H1 (cell line): Measurements from ENCODE around the gene LIG3. TPM values are rescaled to one million over a fixed set of nuclear protein-coding genes. Genes with fewer than 3 reads are reported as not detected.

ENCODE experiments used
- CTCF ChIA-PET: fragments of 300-600 bp; sonication (Branson Sonifier 250); formaldehyde crosslinking; loops from one replicate; lab custom pipeline; 2021; ENCODE audit not compliant: partially characterized antibody; lab: Charles Lee
- POLR2A ChIA-PET: fragments of 300-600 bp; sonication (Branson Sonifier 250); formaldehyde crosslinking; loops from one replicate; lab custom pipeline; 2021; ENCODE audit warnings: inconsistent platforms; ENCODE audit not compliant: partially characterized antibody; lab: Charles Lee
- DNase-seq, 2 experiments: peaks; one replicate each; pipeline versions ENCODE4 v3.0.0 to v3.0.0-alpha.2; 2010 to 2022; ENCODE audit warnings: low spot score in 2 of 2, low read depth in 1 of 2, mixed read lengths in 1 of 2
- FAIRE-seq: peaks from 2 replicates; lab custom pipeline; 2011; peaks lifted over from hg19 to GRCh38; lab: Jason Lieb, UNC
- H2AFZ ChIP-seq: 2 replicates; pipeline ENCODE4 v1.8.1; 2012; ENCODE audit warnings: low read length, inconsistent platforms
- H2AK5ac ChIP-seq: 2 replicates; pipeline ENCODE4 v1.6.1; 2013; ENCODE audit warnings: low read depth, low read length
- H2BK120ac ChIP-seq: replicated peaks from 2 replicates; pipeline ENCODE3; 2013; ENCODE audit warnings: low read depth, low read length, inconsistent platforms
- H2BK12ac ChIP-seq: 2 replicates; pipeline ENCODE4 v1.6.1; 2013; ENCODE audit warnings: low read depth, low read length
- H2BK15ac ChIP-seq: 2 replicates; pipeline ENCODE4 v1.6.1; 2013; ENCODE audit warnings: low read length
- H2BK20ac ChIP-seq: 2 replicates; pipeline ENCODE4 v1.6.1; 2013; ENCODE audit warnings: low read length
- H2BK5ac ChIP-seq: 2 replicates; pipeline ENCODE4 v1.6.1; 2013; ENCODE audit warnings: low read depth, low read length
- H3K14ac ChIP-seq: 2 replicates; pipeline ENCODE4 v1.6.1; 2013; ENCODE audit warnings: inconsistent platforms; ENCODE audit not compliant: insufficient read length
- H3K18ac ChIP-seq: 2 replicates; pipeline ENCODE4 v1.6.1; 2013; ENCODE audit warnings: low read length; ENCODE audit errors: extremely low read depth
- H3K23ac ChIP-seq: 2 replicates; pipeline ENCODE4 v1.6.1; 2013; ENCODE audit warnings: inconsistent platforms; ENCODE audit not compliant: insufficient read length
- H3K23me2 ChIP-seq: 2 replicates; pipeline ENCODE4 v1.6.1; 2013; ENCODE audit warnings: low read depth, low read length
- H3K27ac ChIP-seq: 2 replicates; pipeline ENCODE4 v1.6.1; 2011; ENCODE audit warnings: low read depth, low read length, inconsistent platforms
- H3K27me3 ChIP-seq, 4 experiments: replicated peaks in 1 of 4; 1 replicate in 1 of 4; 2 replicates in 3 of 4; pipeline versions ENCODE4 v1.6.1 to v1.8.1; 2011 to 2013; ENCODE audit warnings: low read length in 3 of 4, mild to moderate bottlenecking in 3 of 4, inconsistent platforms in 2 of 4, mixed read lengths in 2 of 4, moderate library complexity in 1 of 4; ENCODE audit not compliant: control insufficient read depth in 3 of 4, insufficient read depth in 3 of 4; ENCODE audit errors: extremely low read depth in 1 of 4
- H3K36me3 ChIP-seq, 4 experiments: 2 replicates each; pipeline versions ENCODE4 v1.6.1 to v1.8.1; 2011 to 2013; ENCODE audit warnings: mild to moderate bottlenecking in 4 of 4, low read length in 3 of 4, moderate library complexity in 2 of 4, control low read depth in 1 of 4, inconsistent platforms in 1 of 4; ENCODE audit not compliant: insufficient read depth in 4 of 4, control insufficient read depth in 2 of 4
- H3K4ac ChIP-seq: replicated peaks from 2 replicates; pipeline ENCODE3; 2013; ENCODE audit warnings: low read length, low read depth, mixed read lengths, inconsistent platforms; ENCODE audit not compliant: insufficient read length
- H3K4me1 ChIP-seq, 4 experiments: replicated peaks in 1 of 4; 1 replicate in 1 of 4; 2 replicates in 3 of 4; pipeline versions ENCODE4 v1.6.1 to v1.8.1; 2011 to 2013; ENCODE audit warnings: low read length in 3 of 4, inconsistent platforms in 2 of 4, mixed read lengths in 1 of 4; ENCODE audit not compliant: insufficient read depth in 4 of 4, control insufficient read depth in 3 of 4
- H3K4me2 ChIP-seq, 2 experiments: 2 replicates each; pipeline versions ENCODE4 v1.6.1 to v1.8.1; 2011 to 2013; ENCODE audit warnings: low read depth in 2 of 2, low read length in 2 of 2, control low read depth in 1 of 2, inconsistent platforms in 1 of 2, mild to moderate bottlenecking in 1 of 2; ENCODE audit not compliant: insufficient read depth in 1 of 2
- H3K4me3 ChIP-seq, 4 experiments: fragments of 200-600, 300-600 bp in 1 of 4; sonication (generic), shearing (Covaris generic), sonication (Bioruptor Twin) in 1 of 4; 2 replicates each; pipeline versions ENCODE4 v1.5.1 to v1.8.1; 2011 to 2016; ENCODE audit warnings: low read length in 4 of 4, low read depth in 3 of 4, control low read depth in 2 of 4, inconsistent platforms in 2 of 4, mild to moderate bottlenecking in 2 of 4, mixed read lengths in 1 of 4, moderate library complexity in 1 of 4; ENCODE audit not compliant: insufficient read depth in 2 of 4; ENCODE audit errors: extremely low read depth in 1 of 4
- H3K56ac ChIP-seq: replicated peaks from 2 replicates; pipeline ENCODE3; 2013; ENCODE audit warnings: low read depth, mild to moderate bottlenecking, mixed read lengths, low read length, inconsistent platforms; ENCODE audit not compliant: insufficient read length
- H3K79me1 ChIP-seq: 2 replicates; pipeline ENCODE4 v1.6.1; 2013; ENCODE audit warnings: low read depth, low read length, control low read depth
- H3K79me2 ChIP-seq, 2 experiments: 2 replicates each; pipeline versions ENCODE4 v1.6.1 to v1.8.1; 2012 to 2013; ENCODE audit warnings: low read length in 2 of 2, mild to moderate bottlenecking in 2 of 2, inconsistent platforms in 1 of 2; ENCODE audit not compliant: insufficient read depth in 2 of 2, control insufficient read depth in 1 of 2
- H3K9ac ChIP-seq, 4 experiments: replicated peaks in 1 of 4; 1 replicate in 1 of 4; 2 replicates in 3 of 4; pipeline versions ENCODE4 v1.6.1 to v1.8.1; 2011 to 2013; ENCODE audit warnings: low read depth in 3 of 4, low read length in 3 of 4, control low read depth in 2 of 4, mild to moderate bottlenecking in 2 of 4, moderate library complexity in 2 of 4, inconsistent platforms in 1 of 4; ENCODE audit errors: extremely low read depth in 1 of 4
- H3K9me3 ChIP-seq, 2 experiments: 2 replicates each; pipeline versions ENCODE4 v1.6.1 to v1.8.1; 2012 to 2013; ENCODE audit warnings: mild to moderate bottlenecking in 2 of 2, moderate library complexity in 2 of 2, control low read depth in 1 of 2, inconsistent platforms in 1 of 2, low read depth in 1 of 2, low read length in 1 of 2, mixed read lengths in 1 of 2; ENCODE audit not compliant: insufficient read depth in 2 of 2
- H4K20me1 ChIP-seq, 2 experiments: replicated peaks in 1 of 2; 2 replicates each; pipeline versions ENCODE3 to v1.8.1; 2011 to 2013; ENCODE audit warnings: inconsistent platforms in 2 of 2, low read length in 2 of 2, mild to moderate bottlenecking in 1 of 2; ENCODE audit not compliant: insufficient read depth in 2 of 2, control insufficient read depth in 1 of 2
- H4K5ac ChIP-seq: 2 replicates; pipeline ENCODE4 v1.6.1; 2013; ENCODE audit warnings: low read length, low read depth, mixed read lengths, inconsistent platforms; ENCODE audit not compliant: insufficient read length
- H4K8ac ChIP-seq: 2 replicates; pipeline ENCODE4 v1.8.0; 2013; ENCODE audit warnings: mild to moderate bottlenecking, moderate library complexity, low read length, inconsistent platforms; ENCODE audit not compliant: insufficient read depth; ENCODE audit errors: extremely low read depth
- H4K91ac ChIP-seq: replicated peaks from 2 replicates; pipeline ENCODE3; 2013; ENCODE audit warnings: low read length, mixed read lengths, inconsistent platforms; ENCODE audit not compliant: insufficient read length
- JUND ChIP-seq: IDR thresholded peaks from 2 replicates; pipeline ENCODE4 v1.6.1; 2011; ENCODE audit warnings: mild to moderate bottlenecking, improper control_type of control experiment, low read length
- RNF2 ChIP-seq: fragments of 200-900, 300-1000 bp; sonication (generic); IDR thresholded peaks from 2 replicates; pipeline ENCODE4 v1.7.1; 2016; ENCODE audit warnings: borderline replicate concordance, low read depth, mild to moderate bottlenecking, antibody characterized with exemption, low read length; ENCODE audit not compliant: poor library complexity, severe bottlenecking; ENCODE audit errors: missing control alignments
- SP4 ChIP-seq: IDR thresholded peaks from 2 replicates; pipeline ENCODE4 v1.6.1; 2012; ENCODE audit warnings: low read length, inconsistent platforms
- WGBS, 2 experiments: shearing (Covaris generic) in 1 of 2; methylation state at CpG; one replicate each; pipeline versions ENCODE4 v1.1.6 to v1.1.7; 2013 to 2015; ENCODE audit warnings: low lambda C conversion rate in 2 of 2, mixed read lengths in 2 of 2, inconsistent platforms in 1 of 2, low coverage in 1 of 2, missing lambda C conversion rate in 1 of 2; ENCODE audit not compliant: insufficient replicate concordance in 2 of 2, insufficient coverage in 1 of 2, insufficient read length in 1 of 2; ENCODE audit errors: extremely low coverage in 1 of 2, missing lambda C conversion rate in 1 of 2; 5-methylcytosine and 5-hydroxymethylcytosine counted together
- polyA plus RNA-seq, 7 experiments: library from polyadenylated mRNA; depleted of rRNA in 3 of 7; stranded (reverse) in 5 of 7; unstranded in 2 of 7; fragments of >200 nt in 5 of 7; fragments of 200-250 nt in 2 of 7; gene quantifications; 1 replicate in 5 of 7; 2 replicates in 1 of 7; 4 replicates in 1 of 7; pipeline versions ENCODE4 v1.2.1 to v1.2.3, GENCODE V29; 2011 to 2013; ENCODE audit warnings: missing spikeins in 2 of 7, mixed read lengths in 2 of 7
- total RNA-seq: library from RNA; stranded (reverse); fragmentation: NEBNext Ultra II Directional; extraction: Animal tissue kit (Norgen Biotek cat#: 25700); gene quantifications from 2 replicates; pipeline ENCODE4 v1.2.1, GENCODE V29; 2021

The LIG3 gene
- total and polyA plus RNA-seq, 2 of the 8 experiments (the other 6 are each of a cell fraction or from before 2014, with no cell fraction given): 63.6 to 89.3 TPM

- Histone ChIP-seq H2AFZ (no peak overlapping the region), H2BK15ac (no peak overlapping the region), H3K23me2 (no peaks in the 10 kb centered on the region; the same call in 1 of the 2 replicates), H4K91ac (no peak overlapping the region), H3K4me3 (no peak overlapping the region), H2AK5ac (no peak overlapping the region), H3K79me2 (no peaks in the 10 kb centered on the region), H2BK20ac (no peak overlapping the region), H4K20me1 (no peaks in the 10 kb centered on the region), H3K23ac (no peak overlapping the region), H3K27ac (no peak overlapping the region), H3K18ac (no peak overlapping the region), H3K4me1 (peaks cover 0 to 1% (median 0%) of the 10 kb centered on the region in 4 experiments; a peak in 1 of 7 replicates), H3K4me2 (no peak overlapping the region), H3K9me3 (no peaks in the 10 kb centered on the region), H3K56ac (no peak overlapping the region), H2BK5ac (no peak overlapping the region), H3K36me3 (no peaks in the 10 kb centered on the region), H3K14ac (no peak overlapping the region), H3K27me3 (no peaks in the 10 kb centered on the region), H2BK12ac (no peak overlapping the region), H2BK120ac (no peak overlapping the region), H3K9ac (no peak overlapping the region), H3K79me1 (no peaks in the 10 kb centered on the region), H4K8ac (no peak overlapping the region), H3K4ac (no peak overlapping the region), H4K5ac (no peak overlapping the region)
- DNase-seq (no peak), FAIRE-seq (no peak)
- ChIA-PET CTCF (interaction anchor here (1.2 to 2.7 kb wide), 2 partner anchors 9 kb away, joined by 3 to 8 read pairs; no protein-coding TSS in a partner anchor), POLR2A (interaction anchor here (0.6 to 2.5 kb wide), 5 partner anchors 9 to 154 kb away, joined by 3 to 18 read pairs (median 3); partner anchors contain the start of genes CCT6B and ZNF830)
- WGBS, 2 experiments: 83% methylated on average over 2 of the region's 2 CpGs; no CpG with 5 or more reads in 1 of the 2 experiments
- TF ChIP-seq SP4 (no peak), RNF2 (no peak), JUND (no peak)
Observed at GRCh38 chr17:34974179-34974578, 6.1 kb upstream of the LIG3 start.
